ENCODE measurements around the gene G3BP1.
A peak's percentile ranks its signal among the peaks of the same experiment; 100 is the strongest.
"Not testable (repeated sequence)": the region's sequence is repeated elsewhere in the genome, so short reads cannot be mapped to it uniquely, and the experiment has no call there.

G3BP1 gene

DNA sequence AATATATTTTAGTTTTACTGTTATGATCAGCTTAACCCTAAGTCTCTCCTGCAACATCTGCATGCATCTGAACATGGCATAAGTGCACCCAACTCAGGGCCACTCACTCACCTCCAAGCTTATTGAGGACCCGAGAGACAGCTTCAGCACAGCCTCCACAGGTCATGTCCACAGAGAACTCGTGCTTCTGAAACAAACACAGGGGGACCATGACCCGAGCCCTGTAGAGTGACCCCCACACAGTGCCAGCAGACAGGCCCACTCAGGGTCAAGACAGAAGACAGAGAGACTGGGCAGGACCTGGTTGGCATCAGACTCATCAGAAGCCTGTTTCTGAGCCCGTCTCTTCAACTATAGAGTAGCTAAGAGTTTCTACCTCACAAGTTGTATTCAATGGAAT lies 20.2 kb upstream of the G3BP1 start:
- H3K27ac ChIP-seq: peak overlapping the region; percentile 78
- DNase-seq (ENCODE audit: low read depth, low spot score): no peak

DNA sequence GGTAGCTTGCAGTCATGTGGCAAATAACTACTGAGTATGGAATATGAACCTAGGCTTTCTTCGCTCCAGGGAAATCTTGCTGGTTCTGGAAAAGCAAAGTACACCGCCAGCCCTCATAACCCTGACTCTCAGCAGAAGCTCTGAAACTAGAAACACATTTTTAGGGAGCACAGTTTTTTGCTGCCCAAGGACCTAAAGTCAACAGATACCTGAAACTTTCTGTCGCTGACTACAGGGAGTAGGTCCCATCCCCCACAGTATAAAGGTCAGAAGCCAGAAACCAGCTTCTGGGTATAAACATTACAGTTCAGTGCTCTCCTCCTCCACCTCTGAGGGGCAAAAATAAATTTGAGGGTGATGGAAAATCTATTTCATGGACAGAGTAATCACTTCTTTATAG lies 16.4 kb upstream of the G3BP1 start:
- no peak for DNase-seq (ENCODE audit: low read depth, low spot score)
- no peak overlapping the region for H3K27ac ChIP-seq

DNA sequence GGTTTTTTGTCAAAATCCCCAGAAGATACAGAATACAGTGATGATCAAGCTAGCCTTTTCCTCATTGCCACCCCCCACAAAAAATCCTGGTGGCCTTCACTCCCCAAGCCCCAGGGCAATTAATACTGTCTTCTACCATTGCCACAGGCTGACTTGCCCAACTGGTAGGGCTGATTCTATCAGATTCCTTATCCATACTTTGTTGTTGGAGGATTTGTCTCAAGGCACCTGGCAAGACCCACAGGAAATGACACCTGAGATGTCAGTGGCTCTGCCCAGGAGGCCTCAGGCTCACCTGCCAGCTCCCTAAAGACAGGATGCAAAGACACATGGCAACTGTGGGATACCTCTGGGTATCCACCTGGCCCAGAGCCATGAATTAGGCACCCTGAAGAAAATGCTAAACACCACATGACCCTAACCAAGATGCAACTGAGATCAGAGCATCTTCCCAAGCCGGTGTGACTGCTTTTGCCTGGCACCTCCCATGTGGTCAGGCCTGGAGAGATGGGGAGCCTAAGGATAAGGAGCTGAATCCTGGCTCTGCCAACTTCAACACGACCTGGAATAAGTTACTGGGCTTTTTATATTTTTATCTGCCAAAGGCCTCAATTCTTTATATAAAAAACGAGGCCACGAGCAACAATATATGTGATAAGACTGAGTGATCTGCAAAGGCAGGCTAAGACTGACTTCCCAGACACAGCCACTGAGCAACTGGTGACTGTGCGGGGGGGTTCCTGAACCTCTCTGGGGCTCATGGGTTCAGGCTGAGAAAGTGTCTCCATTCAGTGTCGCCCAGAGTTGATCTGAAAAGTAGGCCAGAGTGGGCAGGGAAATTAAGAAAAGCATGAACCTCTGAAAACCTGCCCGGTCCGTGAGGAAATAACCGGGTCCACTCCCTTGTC lies 14.3 kb upstream of the G3BP1 start:
- no peak for DNase-seq (ENCODE audit: low read depth, low spot score)
- H3K27ac ChIP-seq: peak overlapping the region; percentile 69

DNA sequence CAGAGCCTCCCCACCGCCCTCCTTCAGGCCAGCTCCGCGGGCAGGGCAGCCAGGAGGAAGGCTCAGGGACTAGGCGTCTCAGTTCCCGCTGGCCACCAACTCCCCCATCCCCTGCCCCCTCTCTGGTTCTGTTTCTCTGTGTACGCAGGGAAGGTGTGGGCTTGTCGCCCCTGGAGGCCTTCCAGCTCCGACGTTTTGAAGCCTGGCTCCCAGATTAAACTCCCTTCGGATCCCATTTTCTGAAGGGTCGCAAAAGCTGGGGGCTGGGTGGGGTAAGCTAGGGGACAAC lies 13.7 kb upstream of the G3BP1 start:
- H3K27ac ChIP-seq: peak overlapping the region; percentile 69
- no peak for DNase-seq (ENCODE audit: low read depth, low spot score)

DNA sequence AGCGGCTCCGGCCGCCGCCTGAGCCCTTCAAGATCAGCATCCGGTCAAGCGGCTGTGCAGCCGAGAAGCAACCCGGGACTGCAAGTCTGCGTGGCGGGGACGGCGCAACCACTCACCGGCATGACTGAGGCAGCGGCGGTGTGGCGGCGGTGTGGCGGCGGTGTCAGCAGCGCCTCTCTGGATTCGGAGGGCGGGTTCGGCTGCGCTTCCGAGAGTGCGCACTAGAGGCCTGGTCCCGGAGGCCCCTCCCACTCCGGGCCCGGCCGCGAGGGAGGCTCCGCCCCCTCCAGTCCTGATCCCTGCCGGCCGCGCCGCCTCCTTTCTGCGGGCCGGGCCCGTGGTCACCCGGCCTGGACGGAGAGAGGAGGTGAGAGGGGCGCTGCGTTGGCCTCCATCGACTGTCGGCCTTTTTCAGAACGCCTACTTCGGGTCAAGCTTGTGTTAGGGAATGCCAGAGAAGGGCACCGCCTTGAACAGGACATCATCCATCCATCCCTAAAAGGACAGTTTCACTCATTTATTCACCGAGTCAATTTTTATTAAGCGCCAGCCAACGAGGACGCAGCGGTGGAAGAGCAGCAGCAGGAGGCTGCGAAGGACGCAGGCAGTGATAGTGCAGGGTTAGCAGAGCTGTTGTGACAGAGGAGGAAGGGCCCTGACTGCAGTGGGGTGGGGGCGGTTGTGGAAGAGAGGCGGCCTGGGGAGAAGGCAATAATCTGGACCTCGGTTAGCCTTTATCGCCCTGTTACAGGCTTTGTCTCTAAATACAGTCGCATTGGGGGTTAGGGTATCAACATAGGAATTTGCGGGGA lies 13.1 kb upstream of the G3BP1 start, which contains the start of gene ATOX1:
TSS of gene ATOX1 (minus strand) at position 202 of the 812 bp plus-strand sequence. CDS start at position 122, 80 bp downstream.
- no peak for DNase-seq (ENCODE audit: low read depth, low spot score)
- peak within 1 kb of the TSS; percentile 69 for H3K27ac ChIP-seq

DNA sequence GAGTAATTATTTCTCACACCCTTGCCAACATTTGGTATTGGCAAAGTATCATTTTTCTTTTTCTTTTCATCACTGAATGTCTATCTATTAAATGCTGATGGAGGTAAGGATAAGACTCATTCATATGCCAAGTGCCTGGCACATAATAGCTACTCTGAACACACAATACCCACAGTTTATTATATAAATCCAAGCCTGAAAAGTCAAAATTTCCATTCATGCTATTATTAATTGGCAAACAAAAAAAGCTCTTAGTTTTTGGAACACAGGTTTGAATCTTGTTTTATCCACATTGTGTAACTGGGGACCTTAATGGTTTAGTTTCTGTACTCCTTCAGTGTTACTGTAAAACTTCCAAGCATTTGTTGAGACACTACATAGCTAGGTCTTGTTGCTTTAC lies 7.0 kb upstream of the G3BP1 start:
- H3K27ac ChIP-seq: no peak overlapping the region
- no peak for DNase-seq (ENCODE audit: low read depth, low spot score)

DNA sequence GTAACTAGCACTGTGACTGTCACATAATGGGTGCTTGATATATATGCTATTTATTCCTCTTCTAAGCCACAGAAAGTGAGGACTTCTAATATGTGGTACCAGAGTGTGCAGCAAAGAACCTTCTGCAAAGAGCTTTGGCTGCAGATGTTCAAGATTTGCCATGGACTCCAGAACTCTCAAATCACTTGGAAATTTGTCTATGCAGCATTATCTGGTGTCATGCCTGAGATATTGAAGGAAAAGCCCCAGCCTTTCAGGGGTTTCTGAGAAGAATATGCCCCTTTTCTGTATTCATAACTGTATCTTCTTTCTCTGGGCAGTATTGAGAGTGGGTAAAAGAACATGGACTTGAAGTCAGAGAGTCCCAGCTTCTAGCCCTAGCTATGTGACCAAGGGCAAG lies 4.8 kb upstream of the G3BP1 start:
- no peak overlapping the region for H3K27ac ChIP-seq
- no peak for DNase-seq (ENCODE audit: low read depth, low spot score)

DNA sequence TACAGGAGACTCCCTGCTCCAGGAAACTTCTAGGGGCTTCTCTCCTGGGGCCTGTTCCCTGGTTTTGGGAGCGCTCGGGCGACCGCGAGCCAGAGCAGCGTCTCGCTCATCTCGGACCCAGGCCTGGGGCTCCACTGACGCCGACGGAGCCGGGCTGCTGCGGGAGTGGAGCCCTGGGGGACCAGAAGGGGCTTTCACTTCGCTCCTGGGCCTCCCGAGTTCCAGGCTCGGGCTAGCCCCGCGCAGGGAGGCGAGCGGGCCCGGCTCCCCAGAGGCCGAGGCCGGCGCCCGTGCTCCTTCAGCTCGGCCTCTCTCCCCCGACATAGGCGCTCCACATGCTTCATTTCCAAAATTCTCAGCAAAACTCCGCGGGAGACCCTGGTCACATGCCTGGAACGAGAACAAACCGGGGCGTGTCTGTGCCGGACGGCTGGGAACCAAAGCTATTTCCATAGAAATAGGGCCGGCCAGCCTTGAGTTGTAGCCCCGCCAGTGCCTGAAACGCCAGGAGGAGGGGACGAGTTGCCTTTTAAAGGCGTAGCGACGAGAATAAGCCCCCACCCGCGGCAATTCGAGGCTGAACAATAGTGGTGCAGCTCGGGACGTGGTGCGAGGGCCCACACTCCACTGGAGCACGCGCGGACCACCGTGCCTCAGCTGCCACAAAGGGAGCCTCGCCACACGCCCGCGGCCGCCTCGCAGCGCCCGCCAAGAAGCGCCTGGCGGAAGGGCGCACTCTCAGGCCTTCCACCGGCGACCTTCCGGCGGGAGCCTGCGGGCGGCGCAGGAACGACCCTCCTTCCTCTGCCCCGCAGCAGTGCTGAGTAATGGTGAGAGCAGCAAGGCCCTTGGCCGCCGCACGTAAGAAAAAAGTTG lies 1.1 kb upstream of the G3BP1 start:
- H3K27ac ChIP-seq: peak overlapping the region; percentile 95
- no peak for DNase-seq (ENCODE audit: low read depth, low spot score)

DNA sequence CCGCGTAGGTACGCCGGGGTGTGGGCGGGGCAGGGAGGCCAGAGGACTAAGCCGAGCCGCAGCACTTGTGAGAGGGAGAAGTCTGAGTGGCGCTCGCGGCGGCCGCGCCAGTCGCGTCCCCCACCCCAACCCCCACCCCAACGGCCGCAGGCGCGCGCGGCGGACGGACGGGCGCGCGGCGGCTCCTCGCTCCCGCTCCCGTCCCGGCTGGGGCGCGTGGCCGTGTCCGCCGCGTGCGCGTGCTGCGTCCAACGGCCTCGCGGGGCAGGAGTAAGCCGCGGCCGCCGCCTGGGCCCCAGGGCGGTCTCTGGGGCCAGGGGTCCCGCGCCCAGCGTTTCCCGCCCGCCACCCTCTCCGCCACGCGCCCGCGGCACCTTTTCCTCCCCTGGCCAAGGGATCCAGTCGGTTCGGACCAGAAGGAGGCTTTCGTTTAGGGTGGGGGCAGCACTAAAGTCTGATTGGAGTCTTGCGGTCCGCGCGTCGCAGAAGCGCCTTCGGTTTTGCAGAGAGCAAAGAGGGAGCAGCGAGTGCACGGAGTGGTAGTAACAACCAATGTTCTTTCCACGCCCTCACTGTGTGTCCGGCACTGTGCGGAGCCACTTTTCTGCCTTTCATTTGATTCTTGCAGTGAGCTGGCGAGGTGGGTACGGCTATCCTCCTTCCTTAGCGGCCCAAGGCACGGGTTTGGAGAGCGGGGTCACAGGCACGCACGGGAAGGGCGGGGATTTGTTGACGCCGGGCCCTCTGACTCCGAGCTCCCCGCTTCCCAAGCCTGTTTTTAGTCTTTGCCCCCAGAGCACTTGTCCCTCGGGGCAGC lies 483 bp downstream of the G3BP1 start:
- no peak for DNase-seq (ENCODE audit: low read depth, low spot score)
- peak overlapping the region; percentile 95 for H3K27ac ChIP-seq

DNA sequence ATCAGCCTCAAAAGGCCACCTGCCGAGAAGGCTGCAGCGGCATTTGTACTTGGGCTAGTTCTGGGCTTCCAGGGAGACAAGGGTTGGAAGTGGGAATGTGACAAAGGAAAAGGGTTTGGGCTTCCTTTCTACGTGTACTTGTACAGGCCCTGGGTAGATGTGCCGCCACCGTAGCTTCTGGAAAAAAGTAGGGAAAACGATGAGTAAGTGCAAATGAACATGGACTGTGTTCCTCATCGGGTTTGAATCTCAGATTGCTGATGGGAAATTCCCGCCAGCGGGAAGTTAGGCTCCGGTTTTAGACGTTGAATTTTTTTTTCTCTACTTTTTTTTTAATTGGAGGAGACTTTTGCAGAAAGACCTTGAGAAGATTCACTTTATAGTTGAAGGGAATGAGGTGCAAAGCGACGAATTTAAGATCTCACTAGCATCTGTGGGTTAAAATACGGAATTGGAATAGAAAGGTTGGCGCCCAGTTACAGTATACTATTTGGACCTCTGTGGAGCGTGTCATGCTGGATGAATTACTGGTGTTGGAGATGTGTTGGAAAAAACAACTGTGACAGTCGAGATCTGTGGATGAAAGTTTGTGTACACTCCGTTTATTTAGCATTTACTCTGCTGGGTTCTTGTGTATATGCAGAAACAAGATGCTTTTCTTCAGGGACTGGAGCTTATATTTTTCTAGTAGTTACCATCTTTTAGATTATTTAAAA lies 1.2 kb downstream of the G3BP1 start:
- peak overlapping the region; percentile 95 for H3K27ac ChIP-seq
- DNase-seq (ENCODE audit: low read depth, low spot score): no peak

DNA sequence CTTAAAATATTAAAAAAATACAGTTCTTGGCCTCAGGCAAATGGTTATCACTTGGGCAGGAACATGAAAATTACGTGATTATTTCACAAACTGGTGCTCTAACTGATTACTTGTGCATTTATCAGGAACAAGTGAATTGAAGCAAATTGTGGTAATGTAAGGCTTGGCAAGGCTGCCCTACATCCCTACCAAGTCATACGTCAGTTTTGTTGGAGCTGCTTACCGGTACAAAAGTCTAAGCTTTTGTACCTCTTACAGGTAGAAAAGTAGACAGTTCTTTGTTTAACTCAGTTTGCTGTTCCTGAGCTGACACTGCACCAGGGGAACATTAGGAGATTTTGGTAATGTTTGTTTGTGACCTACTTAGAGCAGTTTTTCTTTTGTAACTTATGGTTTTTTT lies 2.2 kb downstream of the G3BP1 start:
- DNase-seq (ENCODE audit: low read depth, low spot score): no peak

DNA sequence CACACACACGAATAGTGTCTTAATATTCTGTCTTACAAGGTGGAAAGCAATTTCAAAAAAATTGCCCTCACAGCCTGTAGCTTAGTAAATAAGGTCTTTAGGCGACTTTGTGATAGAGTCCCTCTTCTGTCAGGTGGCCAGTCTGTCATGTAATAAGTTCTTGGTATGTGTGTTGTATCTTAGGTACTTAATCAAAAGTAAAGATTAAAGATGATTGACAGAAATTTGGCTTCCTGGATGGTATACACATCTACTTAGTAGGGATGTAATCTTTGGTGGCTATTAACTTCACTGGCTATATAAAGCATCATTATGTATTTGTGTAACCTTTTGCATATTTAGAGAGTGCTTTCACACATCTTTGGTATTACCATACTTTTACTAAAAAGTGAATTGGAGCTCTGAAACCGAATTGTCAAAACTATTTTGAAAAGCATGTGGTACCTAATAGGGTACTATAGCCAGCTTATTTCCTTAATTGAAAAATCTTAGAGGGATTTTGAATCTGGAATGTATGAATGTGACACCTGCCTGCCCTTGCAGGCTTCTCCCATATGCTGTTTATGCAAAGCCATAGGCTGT lies 3.4 kb downstream of the G3BP1 start:
- no peak for DNase-seq (ENCODE audit: low read depth, low spot score)
- H3K27ac ChIP-seq: no peak overlapping the region

More for the DNA sequence above, 2.2 kb downstream of the G3BP1 start:
- no peak overlapping the region for H3K27ac ChIP-seq

DNA sequence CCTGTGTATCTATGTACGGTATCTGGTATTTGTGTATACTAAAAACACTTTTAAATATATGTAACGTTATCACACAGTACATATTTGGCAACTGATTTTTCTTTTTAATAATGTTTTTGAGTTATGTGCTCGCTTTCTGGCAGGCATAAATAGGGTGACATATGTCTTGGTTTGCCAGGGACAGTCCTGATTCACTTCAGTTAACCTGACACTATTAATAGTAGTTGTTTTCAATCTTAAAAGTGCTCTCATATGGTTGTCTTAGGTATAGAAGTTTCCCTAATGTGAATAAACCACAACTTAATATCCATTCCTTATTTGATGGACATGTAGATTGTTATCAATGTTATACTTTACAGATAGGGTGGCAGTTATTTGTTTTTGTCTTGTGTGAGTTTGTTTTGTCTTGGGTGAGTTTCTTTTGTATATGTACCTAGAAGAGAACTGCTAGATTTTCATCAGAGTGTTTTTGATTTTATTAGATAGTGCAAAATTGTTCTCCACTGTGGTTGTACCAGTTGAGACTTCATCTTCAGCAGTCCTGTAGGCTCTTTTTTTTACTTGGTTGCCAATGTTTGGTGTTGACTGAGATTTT lies 7.9 kb downstream of the G3BP1 start:
- DNase-seq (ENCODE audit: low read depth, low spot score): no peak
- no peak overlapping the region for H3K27ac ChIP-seq

DNA sequence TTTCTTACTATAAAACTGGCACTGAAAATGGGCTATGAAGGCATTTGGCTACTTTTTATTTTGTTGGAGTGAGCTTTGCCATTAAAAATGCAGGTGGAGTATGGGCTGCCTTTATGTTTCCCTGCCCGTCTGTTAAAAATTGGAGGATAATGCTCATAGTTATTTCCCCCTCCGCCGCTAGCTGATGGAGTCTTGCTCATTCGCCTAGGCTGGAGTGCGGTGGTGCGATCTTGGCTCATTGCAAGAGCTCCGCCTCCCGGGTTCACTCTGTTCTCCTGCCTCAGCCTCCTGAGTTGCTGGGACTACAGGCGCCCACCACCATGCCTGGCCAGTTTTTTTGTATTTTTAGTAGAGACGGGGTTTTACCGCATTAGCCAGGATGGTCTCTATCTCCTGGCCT lies 8.6 kb downstream of the G3BP1 start:
- no peak for DNase-seq (ENCODE audit: low read depth, low spot score)
- H3K27ac ChIP-seq: no peak overlapping the region

DNA sequence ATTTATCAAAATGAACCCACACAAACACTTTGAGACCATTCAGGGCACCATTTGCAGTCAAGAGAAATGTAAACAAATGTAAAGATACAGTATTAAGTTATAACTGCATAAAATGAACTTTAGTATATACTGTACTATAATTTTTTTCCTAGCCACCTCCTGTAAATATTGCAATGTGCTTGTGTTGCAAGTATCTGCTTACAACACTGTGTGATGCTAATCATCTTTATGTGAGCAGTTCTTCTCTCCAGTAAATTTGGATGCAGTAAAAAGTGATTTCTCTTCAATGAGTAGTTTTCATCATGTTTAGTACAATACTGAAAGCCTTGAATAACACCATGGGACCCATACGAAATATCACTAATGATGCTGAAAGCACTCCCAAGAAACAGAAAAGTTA lies 9.4 kb downstream of the G3BP1 start:
- no peak overlapping the region for H3K27ac ChIP-seq
- no peak for DNase-seq (ENCODE audit: low read depth, low spot score)

DNA sequence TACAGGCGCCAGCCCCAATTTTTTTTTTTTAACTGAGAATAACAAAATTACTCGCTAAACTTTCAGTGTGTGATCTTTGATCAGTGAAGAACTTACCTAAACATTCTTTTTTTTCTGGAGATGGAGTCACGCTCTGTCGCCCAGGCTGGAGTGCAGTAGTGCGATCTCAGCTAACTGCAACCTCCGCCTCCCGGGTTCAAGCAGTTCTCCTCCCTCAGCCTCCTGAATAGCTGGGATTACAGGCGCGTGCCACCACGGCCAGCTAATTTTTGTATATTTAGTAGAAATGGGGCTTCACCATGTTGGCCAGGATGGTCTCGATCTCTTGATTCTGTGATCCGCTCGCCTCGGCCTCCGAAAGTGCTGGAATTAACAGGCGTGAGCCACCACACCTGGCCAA lies 11.9 kb downstream of the G3BP1 start:
- not testable (repeated sequence) for DNase-seq (ENCODE audit: low read depth, low spot score); H3K27ac ChIP-seq

DNA sequence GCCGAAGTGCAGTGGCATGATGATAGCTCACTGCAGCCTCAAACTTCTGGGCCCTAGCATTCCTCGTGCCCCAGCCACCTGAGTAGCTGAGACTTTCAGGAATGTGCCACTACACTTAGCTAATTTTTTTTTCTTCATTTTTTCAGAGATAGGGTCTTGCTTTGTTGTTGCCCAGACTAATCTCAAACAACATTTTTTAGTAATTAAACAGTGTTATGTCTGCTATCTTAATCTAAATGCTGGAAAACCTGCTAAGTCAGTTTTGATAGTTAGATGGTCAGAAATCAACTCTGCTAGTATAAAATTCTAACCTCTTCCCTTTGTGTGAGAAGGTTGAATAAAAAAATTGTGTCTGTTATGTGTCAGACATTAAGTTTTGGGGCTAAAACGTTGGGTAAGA lies 12.4 kb downstream of the G3BP1 start:
- no peak overlapping the region for H3K27ac ChIP-seq

DNA sequence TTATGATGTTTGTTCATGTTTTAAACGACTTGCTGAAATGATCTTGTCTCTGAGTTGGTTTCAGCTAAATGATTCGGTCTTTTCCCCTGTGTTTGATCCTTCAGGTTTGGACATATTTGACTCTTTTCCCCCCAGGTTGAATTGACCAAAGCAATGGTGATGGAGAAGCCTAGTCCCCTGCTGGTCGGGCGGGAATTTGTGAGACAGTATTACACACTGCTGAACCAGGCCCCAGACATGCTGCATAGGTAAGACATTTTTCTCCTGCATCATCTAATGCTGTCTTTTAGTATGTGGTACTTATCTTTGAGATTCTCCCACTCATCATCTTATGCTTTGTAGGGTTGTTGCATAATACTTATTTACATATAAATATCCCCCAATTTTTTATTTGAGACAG lies 14.7 kb downstream of the G3BP1 start:
- H3K27ac ChIP-seq: no peak overlapping the region
- no peak for DNase-seq (ENCODE audit: low read depth, low spot score)

More for the DNA sequence above, 12.4 kb downstream of the G3BP1 start:
- no peak for DNase-seq (ENCODE audit: low read depth, low spot score)

Data from epithelial cell of prostate (primary cell).